K562 (cell line): ENCODE results near the gene RUNDC1. TPM values are rescaled to one million over a fixed set of nuclear protein-coding genes. Genes with fewer than 3 reads are reported as not detected.

Experiments
- ATAC-seq: fragments of 200-7000 bp; cut with Tn5 transposase; 3 replicates; pipeline ENCODE4 v1.9.1; 2020; ENCODE audit warnings: moderate library complexity
- Bru-seq: library from RNA; stranded (reverse); fragments of 400-500 nt; gene quantifications from one replicate; lab custom pipeline; 2021; lab: Mats Ljungman, UMichigan
- BruChase-seq, 2 experiments: library from RNA; stranded (reverse); fragments of 400-500 nt; gene quantifications; one replicate each; lab custom pipeline; 2021; lab: Mats Ljungman, UMichigan
- BruUV-seq: library from RNA; stranded (reverse); fragments of 400-500 nt; replicated peaks from 2 replicates; lab custom pipeline; 2021; lab: Mats Ljungman, UMichigan
- CTCF ChIA-PET: fragments of 300-600 bp; formaldehyde crosslinking; extraction: SDS; loops from one replicate; lab custom pipeline; 2021; ENCODE audit warnings: low intra/inter-chr PET ratio; lab: Yijun Ruan, JAX
- POLR2A ChIA-PET: fragments of 300-600, 350-650 bp; sonication (Branson Sonifier 250); formaldehyde crosslinking; extraction: SDS; loops from one replicate; lab custom pipeline; 2021; ENCODE audit warnings: antibody characterized with exemption, inconsistent platforms; lab: Yijun Ruan, JAX
- DNase-seq, 4 experiments: peaks; one replicate each; pipeline versions ENCODE4 v3.0.0 to v3.0.0-alpha.2; 2011 to 2018; ENCODE audit warnings: low spot score in 3 of 4, mixed read lengths in 3 of 4; ENCODE audit errors: extremely low read depth in 1 of 4
- FAIRE-seq: peaks from 2 replicates; lab custom pipeline; 2011; peaks lifted over from hg19 to GRCh38; lab: Jason Lieb, UNC
- H2AFZ ChIP-seq: 2 replicates; pipeline ENCODE4 v1.6.0; 2011; ENCODE audit warnings: low read depth, low read length, control low read depth, inconsistent platforms
- H3K27ac ChIP-seq: fragments of 200-600 bp; 3 replicates; pipeline ENCODE4 v1.8.0; 2011; ENCODE audit warnings: low read depth, mild to moderate bottlenecking, control low read depth, inconsistent platforms, low read length, moderate library complexity, mixed read lengths; ENCODE audit errors: extremely low read depth
- H3K27me3 ChIP-seq, 2 experiments: fragments of 300-600 bp in 1 of 2; 2 replicates in 1 of 2; 3 replicates in 1 of 2; pipeline versions ENCODE4 v1.6.0 to v1.8.0; 2011; ENCODE audit warnings: inconsistent platforms in 2 of 2, low read length in 2 of 2, mild to moderate bottlenecking in 1 of 2, mixed read lengths in 1 of 2, moderate library complexity in 1 of 2; ENCODE audit not compliant: control insufficient read depth in 2 of 2, insufficient read depth in 2 of 2
- H3K36me3 ChIP-seq: fragments of 300-600 bp; 3 replicates; pipeline ENCODE4 v1.8.0; 2011; ENCODE audit warnings: mild to moderate bottlenecking, low read length, inconsistent platforms; ENCODE audit not compliant: control insufficient read depth, insufficient read depth
- H3K4me1 ChIP-seq, 2 experiments: fragments of 200-600 bp in 1 of 2; replicated peaks in 1 of 2; 2 replicates in 1 of 2; 3 replicates in 1 of 2; pipeline versions ENCODE4 v1.5.1 to v1.8.0; 2011; ENCODE audit warnings: inconsistent platforms in 2 of 2, low read length in 2 of 2, mild to moderate bottlenecking in 1 of 2, mixed read lengths in 1 of 2, moderate library complexity in 1 of 2; ENCODE audit not compliant: control insufficient read depth in 2 of 2, insufficient read depth in 2 of 2
- H3K4me2 ChIP-seq: 2 replicates; pipeline ENCODE4 v1.6.1; 2011; ENCODE audit warnings: low read length, control low read depth, inconsistent platforms, mixed read lengths; ENCODE audit not compliant: insufficient read depth
- H3K4me3 ChIP-seq: fragments of 200-600 bp; sonication (generic), shearing (Covaris generic); 2 replicates; pipeline ENCODE4 v1.5.1; 2016; ENCODE audit warnings: control low read depth, inconsistent platforms
- H3K79me2 ChIP-seq: fragments of 200-600 bp; 3 replicates; pipeline ENCODE4 v1.8.0; 2011; ENCODE audit warnings: low read length, inconsistent platforms; ENCODE audit not compliant: control insufficient read depth, insufficient read depth
- H3K9ac ChIP-seq, 2 experiments: 2 replicates each; pipeline versions ENCODE4 v1.6.0 to v1.6.1; 2011; ENCODE audit warnings: low read depth in 2 of 2, low read length in 2 of 2, control low read depth in 1 of 2, inconsistent platforms in 1 of 2, mild to moderate bottlenecking in 1 of 2, mixed read lengths in 1 of 2; ENCODE audit not compliant: insufficient read depth in 1 of 2
- H3K9me1 ChIP-seq: one replicate; pipeline ENCODE4 v1.6.0; 2011; ENCODE audit warnings: inconsistent platforms, mild to moderate bottlenecking, low read length, moderate library complexity; ENCODE audit not compliant: control insufficient read depth, insufficient read depth
- H3K9me3 ChIP-seq: replicated peaks from 2 replicates; pipeline ENCODE4 v1.5.1; 2011; ENCODE audit warnings: low read depth, low read length, inconsistent platforms; ENCODE audit not compliant: control insufficient read depth, insufficient read depth
- H4K20me1 ChIP-seq: replicated peaks from 2 replicates; pipeline ENCODE4 v1.6.1; 2011; ENCODE audit warnings: low read length, inconsistent platforms, mixed read lengths; ENCODE audit not compliant: control insufficient read depth, insufficient read depth
- ARID4B ChIP-seq: sonication (generic); formaldehyde crosslinking; IDR thresholded peaks from 2 replicates; pipeline ENCODE4 v1.8.0; 2022; ENCODE audit warnings: mild to moderate bottlenecking, missing genetic modification reagents
- CBX5 ChIP-seq: IDR thresholded peaks from 2 replicates; pipeline ENCODE4 v1.6.1; 2014; ENCODE audit warnings: low read depth, borderline replicate concordance
- GABPA ChIP-seq: fragments of 200-800 bp; sonication (Bioruptor generic); conservative IDR thresholded peaks from 2 replicates; pipeline ENCODE4 v1.6.1; 2016; ENCODE audit warnings: low read depth, missing genetic modification characterization, missing compliant biosample characterization
- GMEB1 ChIP-seq: fragments of 250-450 bp; sonication (Bioruptor Pico); IDR thresholded peaks from 2 replicates; pipeline ENCODE4 v1.4.0; 2020; ENCODE audit warnings: mild to moderate bottlenecking
- RFX5 ChIP-seq: IDR thresholded peaks from 2 replicates; pipeline ENCODE4 v1.6.1; 2011; ENCODE audit warnings: low read depth, mild to moderate bottlenecking, improper control_type of control experiment, low read length
- WGBS: fragments of 100-300 bp; shearing (Covaris generic); methylation state at CpG from one replicate; pipeline ENCODE4 v1.1.6; 2016; ENCODE audit warnings: low coverage, mixed read lengths; ENCODE audit not compliant: insufficient coverage; ENCODE audit errors: missing lambda C conversion rate; 5-methylcytosine and 5-hydroxymethylcytosine counted together
- in situ Hi-C: fragments of 300-500 bp; cut with MboI; formaldehyde crosslinking; loops from 4 replicates; pipeline ENCODE4 v1.15.0; 2018; ENCODE audit warnings: inconsistent platforms, mixed read lengths
- intact Hi-C: fragments of 100-400 bp; cut with micrococcal nuclease; formaldehyde crosslinking; loops from 2 replicates; pipeline ENCODE4 v1.14.2; 2022
- long read RNA-seq, 3 experiments: library from polyadenylated mRNA in 2 of 3; library from RNA in 1 of 3; unstranded in 2 of 3; stranded (forward) in 1 of 3; transcript quantifications; one replicate each; pipeline ENCODE4 v2.0.0, GENCODE V29; 2019 to 2022
- polyA minus RNA-seq, 3 experiments: library from RNA; depleted of rRNA, polyadenylated mRNA; stranded (reverse); fragments of >200 nt; gene quantifications; 2 replicates each; pipeline ENCODE4 v1.2.3, GENCODE V29; 2011
- polyA plus RNA-seq, 8 experiments: library from polyadenylated mRNA; depleted of rRNA in 4 of 8; stranded (reverse) in 5 of 8; unstranded in 3 of 8; fragments of >200 nt; fragmentation: Nextera tagmentation in 2 of 8; fragmentation: Illumina TruSeq in 1 of 8; extraction: Ambion mirVana in 2 of 8; extraction: Trizol in 1 of 8; gene quantifications; 2 replicates each; pipeline versions ENCODE4 v1.2.1 to v1.2.3, GENCODE V29; 2011 to 2014; ENCODE audit warnings: inconsistent platforms in 1 of 8, missing spikeins in 1 of 8
- total RNA-seq, 7 experiments: library from RNA; depleted of rRNA in 6 of 7; stranded (reverse); fragments of >200 nt in 6 of 7; fragmentation: Illumina TruSeq in 2 of 7; extraction: Trizol in 2 of 7; gene quantifications; 2 replicates each; pipeline versions ENCODE4 v1.2.1 to v1.2.3, GENCODE V29; 2011 to 2021; ENCODE audit warnings: low replicate concordance in 1 of 7

Gene RUNDC1
- 45.7 and 57.8 TPM in 2 replicates for total RNA-seq (2011; cell fraction: chromatin; rRNA removed; ENCODE audit: low replicate concordance)
- 36.1 and 40.2 TPM in 2 replicates for total RNA-seq (2011; cell fraction: nucleolus; rRNA removed)
- 40.8 and 43.7 TPM in 2 replicates for total RNA-seq (2011; cell fraction: nucleoplasm; rRNA removed)
- 9.4 and 12.0 TPM in 2 replicates for total RNA-seq (2014; rRNA removed)
- 6.3 and 6.6 TPM in 2 replicates for total RNA-seq (2014; rRNA removed; fragmentation: Illumina TruSeq; extraction: Trizol)
- total RNA-seq (2015; rRNA removed; fragmentation: Illumina TruSeq; extraction: Trizol), result 9.0 and 9.4 TPM in 2 replicates
- 11.1 and 12.5 TPM in 2 replicates for total RNA-seq (2021)
- polyA plus RNA-seq (2011; rRNA removed), result 8.1 and 10.5 TPM in 2 replicates
- 5.6 and 8.2 TPM in 2 replicates for polyA plus RNA-seq (2011; cell fraction: cytosol; rRNA removed)
- 7.3 and 11.3 TPM in 2 replicates for polyA plus RNA-seq (2011; cell fraction: nucleus; rRNA removed)
- polyA plus RNA-seq (2012), result 10.6 and 11.1 TPM in 2 replicates
- polyA plus RNA-seq (2014; fragmentation: Illumina TruSeq; extraction: Trizol), result 10.5 and 12.6 TPM in 2 replicates
- polyA plus RNA-seq (2014; fragmentation: Nextera tagmentation; extraction: Ambion mirVana), result 1 to 10 TPM; 3.4 to 3.6 TPM
- 8.3 and 8.8 TPM in 2 replicates for polyA plus RNA-seq (2014; rRNA removed)
- polyA minus RNA-seq (2011; rRNA and poly(A)+ RNA removed), result 12.3 and 18.9 TPM in 2 replicates
- polyA minus RNA-seq (2011; cell fraction: cytosol; rRNA and poly(A)+ RNA removed), result 4.2 and 8.2 TPM in 2 replicates
- polyA minus RNA-seq (2011; cell fraction: nucleus; rRNA and poly(A)+ RNA removed), result 5.3 and 8.8 TPM in 2 replicates
- percentile 81 among the genes with signal in this experiment for Bru-seq, nascent RNA
- BruChase-seq, experiment 1, labeled RNA remaining after a 2-hour chase, result percentile 80 among the genes with signal in this experiment
- BruChase-seq, experiment 2, labeled RNA remaining after a 6-hour chase, result percentile 81 among the genes with signal in this experiment
- long read RNA-seq, experiment 1, transcript RUNDC1-201 (5 exons, 3,828 nt), result major isoform, 47 of 81 reads
- long read RNA-seq, experiment 1, partial matches to known transcripts, result 26 of 81 reads
- long read RNA-seq, experiment 1, other reads (novel, unspliced or antisense), result 6 of 81 reads
- long read RNA-seq, experiment 2, partial matches to known transcripts, result 2 of 15 reads
- long read RNA-seq, experiment 2, other reads (novel, unspliced or antisense), result 11 of 15 reads
- long read RNA-seq, experiment 3, transcript RUNDC1-201 (5 exons, 3,828 nt), result major isoform, 7 of 12 reads
- long read RNA-seq, experiment 3, partial matches to known transcripts, result 1 of 12 reads
- long read RNA-seq, experiment 3, other reads (novel, unspliced or antisense), result 4 of 12 reads

- peak within 1 kb of the TSS; percentile 99 for H3K4me2 ChIP-seq
- FAIRE-seq, result peak; percentile 32
- intact Hi-C loops (no loop called here), in situ Hi-C loops (no loop called here)
- ChIA-PET CTCF (interaction anchor here (1.0 to 2.7 kb wide), 2 partner anchors 137 to 402 kb away, joined by 4 to 20 read pairs; partner anchors contain the start of gene PSMC3IP), POLR2A (interaction anchor here (0.5 to 3.8 kb wide), 5 partner anchors 11 to 461 kb away, joined by 3 to 13 read pairs (median 3); partner anchors contain the start of gene RPL27)
- no peaks in the 10 kb centered on the region for H4K20me1 ChIP-seq
- H3K4me1 ChIP-seq, result peaks cover 25 to 31% of the 10 kb centered on the region in 2 experiments; a peak in 4 of 5 replicates
- H3K9ac ChIP-seq, result peak within 1 kb of the TSS; percentile 84 to 97
- peak within 1 kb of the TSS; percentile 98 for H2AFZ ChIP-seq
- no peaks in the 10 kb centered on the region for H3K27me3 ChIP-seq
- H3K27ac ChIP-seq, result peak within 1 kb of the TSS; percentile 92
- no peaks in the 10 kb centered on the region for H3K9me1 ChIP-seq
- peaks cover 51% of the 10 kb centered on the region for H3K79me2 ChIP-seq
- H3K4me3 ChIP-seq, result peak within 1 kb of the TSS; percentile 92
- peak; percentile 92 to 96 (median 94) for DNase-seq
- peak; percentile 88 for ATAC-seq
- H3K9me3 ChIP-seq, result no peaks in the 10 kb centered on the region
- peaks cover 27% of the 10 kb centered on the region for H3K36me3 ChIP-seq
- WGBS, result under 1% methylated on average over 33 of the region's 39 CpGs
- BruUV-seq, result no TSS peak
- TF ChIP-seq RFX5 (no peak), ARID4B (CRISPR knock-in tag) (peak; percentile 71), GABPA (tag) (peak; percentile 80), CBX5 (no peak), GMEB1 (no peak)
These were observed at the start of gene RUNDC1 for GRCh38 chr17:42980274-42980765. Gene RUNDC1, plus strand, starts transcription at chr17:42980565. Its CDS starts 12 bp downstream, at chr17:42980577.
